Fibroblast of skin of left biceps (primary cell): ENCODE data around the gene TGFB2.

Source experiments
- DNase-seq, 2 experiments: peaks; one replicate each; pipeline ENCODE4 v3.0.0-alpha.2; 2013; ENCODE audit warnings: low read depth in 2 of 2

Gene TGFB2

DNA sequence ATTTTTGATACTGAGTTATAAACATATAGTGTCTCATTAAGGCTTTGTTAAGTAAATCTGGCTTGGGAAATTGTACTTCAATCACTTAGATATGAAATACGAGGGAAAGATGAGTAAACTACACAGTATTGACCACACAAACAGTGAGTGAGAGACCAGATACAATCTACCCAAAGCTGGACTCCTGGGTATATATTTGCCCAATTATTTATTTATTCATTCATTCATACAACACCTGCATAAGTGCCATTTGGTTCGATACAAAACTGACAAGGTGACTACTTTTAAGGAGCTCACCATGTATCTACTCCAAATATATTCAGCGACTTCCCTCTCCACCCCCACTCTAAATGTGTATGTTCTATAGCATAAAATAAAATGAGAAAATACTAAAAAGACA lies 143.4 kb downstream of the TGFB2 start:
- DNase-seq: no peak

DNA sequence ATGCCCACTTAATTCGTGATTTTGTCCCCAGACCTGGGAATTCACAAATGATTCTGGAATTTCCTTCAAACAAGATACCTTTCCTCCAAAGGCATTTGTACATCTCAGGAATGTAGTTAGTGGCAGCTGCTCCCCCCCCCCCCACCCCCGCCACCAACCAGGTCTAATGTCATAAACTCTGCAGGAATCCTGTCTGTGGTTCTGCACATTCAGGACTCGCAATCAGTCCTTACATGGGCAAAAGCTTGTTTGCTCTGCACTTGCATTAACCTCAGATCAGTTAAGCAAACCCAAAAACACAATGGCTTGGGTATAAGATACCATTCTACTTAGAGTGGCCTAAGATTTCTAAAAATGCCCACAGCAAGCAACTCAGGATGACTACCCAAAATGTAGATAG lies 143.8 kb downstream of the TGFB2 start:
- DNase-seq: no peak

DNA sequence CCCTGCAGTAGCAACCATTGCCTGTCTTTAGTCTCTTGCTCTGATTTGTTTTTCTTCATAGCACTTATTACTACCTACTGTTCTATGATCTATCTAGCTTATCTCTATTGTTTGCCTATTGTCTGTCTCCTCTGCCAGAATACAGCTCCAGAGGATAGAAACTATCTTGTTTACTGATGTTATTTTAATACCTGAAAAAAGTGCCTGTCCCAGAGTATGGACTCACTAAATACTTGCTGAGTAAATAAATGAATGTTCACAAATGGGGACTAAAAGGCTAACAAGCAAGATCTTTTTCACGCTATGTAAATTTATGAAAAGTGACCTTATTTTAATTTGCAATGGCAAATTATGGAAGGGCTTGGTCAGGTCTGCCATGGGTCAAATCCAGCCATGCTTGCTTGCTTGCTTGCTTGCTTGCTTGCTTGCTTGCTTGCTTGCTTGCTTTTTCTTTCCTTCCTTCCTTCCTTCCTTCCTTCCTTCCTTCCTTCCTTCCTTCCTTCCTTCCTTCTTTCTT lies 145.3 kb downstream of the TGFB2 start:
- DNase-seq: no peak

DNA sequence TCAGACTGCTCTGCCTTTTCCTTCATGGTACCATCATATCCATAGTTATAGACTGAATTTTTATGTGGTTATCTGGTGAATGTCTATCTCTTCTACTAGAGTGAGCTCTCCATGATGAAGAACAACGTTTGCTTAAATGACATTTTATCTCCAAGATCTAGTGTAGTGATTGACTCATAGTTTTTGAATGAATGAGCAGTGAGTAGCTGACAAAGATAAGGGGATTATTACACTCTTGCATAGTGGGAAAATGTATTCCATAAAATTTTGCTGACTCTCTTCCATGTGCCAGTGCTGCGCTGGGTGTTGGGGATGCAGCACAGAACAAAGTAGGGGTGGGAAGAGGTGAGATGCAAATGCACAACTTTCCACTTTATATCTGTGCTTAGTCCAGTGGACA lies 147.7 kb downstream of the TGFB2 start:
- no peak for DNase-seq

DNA sequence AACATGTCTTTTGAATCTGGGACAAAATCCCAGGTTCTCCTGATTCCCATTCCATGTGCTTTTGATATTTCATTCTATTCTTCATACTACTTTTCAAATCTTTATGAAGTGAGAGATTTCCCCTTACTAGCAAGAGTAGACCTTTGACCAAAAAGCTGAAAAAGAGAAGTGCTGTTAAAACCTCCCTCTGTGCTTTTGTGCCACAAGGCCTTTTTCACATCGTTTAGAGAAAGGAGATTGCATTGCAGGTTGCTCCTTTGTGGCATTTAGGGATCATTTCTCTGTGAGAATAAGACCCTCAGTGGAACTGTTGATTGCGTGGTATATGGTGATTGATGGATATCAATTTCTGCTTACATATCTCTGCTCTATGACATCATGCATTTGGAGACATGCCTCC lies 148.8 kb downstream of the TGFB2 start:
- no peak for DNase-seq
